ENCODE results near the gene DZIP1.

DZIP1 gene

DNA sequence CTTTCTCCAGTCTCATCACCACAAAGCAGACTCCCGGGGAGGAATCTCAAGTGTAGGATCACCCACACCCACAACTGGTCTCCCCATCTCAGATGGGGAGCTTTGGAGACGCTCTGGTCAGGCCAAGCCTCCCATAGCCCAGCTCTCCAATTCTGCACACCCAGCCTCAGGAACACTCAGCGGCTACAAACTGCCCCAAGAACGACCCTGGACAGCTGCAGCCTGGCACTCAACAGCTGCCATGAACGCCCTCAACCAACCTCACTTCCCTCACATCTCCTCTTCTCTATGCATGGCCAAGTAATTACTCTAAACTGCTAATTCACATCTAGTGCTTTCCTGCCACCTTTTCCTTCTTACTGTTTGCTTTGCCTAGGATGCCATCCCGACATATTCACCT is 42.6 kb downstream of the DZIP1 start:
- no peak overlapping the region for H3K4me3 ChIP-seq (ENCODE audit: low read length)
- no peak for DNase-seq (ENCODE audit: low read depth)
- TF ChIP-seq, protein P1, sequence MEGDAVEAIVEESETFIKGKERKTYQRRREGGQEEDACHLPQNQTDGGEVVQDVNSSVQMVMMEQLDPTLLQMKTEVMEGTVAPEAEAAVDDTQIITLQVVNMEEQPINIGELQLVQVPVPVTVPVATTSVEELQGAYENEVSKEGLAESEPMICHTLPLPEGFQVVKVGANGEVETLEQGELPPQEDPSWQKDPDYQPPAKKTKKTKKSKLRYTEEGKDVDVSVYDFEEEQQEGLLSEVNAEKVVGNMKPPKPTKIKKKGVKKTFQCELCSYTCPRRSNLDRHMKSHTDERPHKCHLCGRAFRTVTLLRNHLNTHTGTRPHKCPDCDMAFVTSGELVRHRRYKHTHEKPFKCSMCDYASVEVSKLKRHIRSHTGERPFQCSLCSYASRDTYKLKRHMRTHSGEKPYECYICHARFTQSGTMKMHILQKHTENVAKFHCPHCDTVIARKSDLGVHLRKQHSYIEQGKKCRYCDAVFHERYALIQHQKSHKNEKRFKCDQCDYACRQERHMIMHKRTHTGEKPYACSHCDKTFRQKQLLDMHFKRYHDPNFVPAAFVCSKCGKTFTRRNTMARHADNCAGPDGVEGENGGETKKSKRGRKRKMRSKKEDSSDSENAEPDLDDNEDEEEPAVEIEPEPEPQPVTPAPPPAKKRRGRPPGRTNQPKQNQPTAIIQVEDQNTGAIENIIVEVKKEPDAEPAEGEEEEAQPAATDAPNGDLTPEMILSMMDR (IDR thresholded peaks at IDR 0.05; ENCODE audit: insufficient read depth, low read depth, low read length, missing control alignments): no peak

GRCh38 chr13:95601216-95601615 is 43.3 kb downstream of the DZIP1 start:
- H3K4me3 ChIP-seq (ENCODE audit: low read length): no peak overlapping the region
- no peak for DNase-seq (ENCODE audit: low read depth)
- TF ChIP-seq, protein P1 (IDR thresholded peaks at IDR 0.05; ENCODE audit: insufficient read depth, low read depth, low read length, missing control alignments): no peak

- TF ChIP-seq, protein P1 (IDR thresholded peaks at IDR 0.05; ENCODE audit: insufficient read depth, low read depth, low read length, missing control alignments): no peak
- no peak for DNase-seq (ENCODE audit: low read depth)
- H3K4me3 ChIP-seq (ENCODE audit: low read length): no peak overlapping the region
Measured at GRCh38 chr13:95596701-95597100, 47.8 kb downstream of the DZIP1 start.

DNA sequence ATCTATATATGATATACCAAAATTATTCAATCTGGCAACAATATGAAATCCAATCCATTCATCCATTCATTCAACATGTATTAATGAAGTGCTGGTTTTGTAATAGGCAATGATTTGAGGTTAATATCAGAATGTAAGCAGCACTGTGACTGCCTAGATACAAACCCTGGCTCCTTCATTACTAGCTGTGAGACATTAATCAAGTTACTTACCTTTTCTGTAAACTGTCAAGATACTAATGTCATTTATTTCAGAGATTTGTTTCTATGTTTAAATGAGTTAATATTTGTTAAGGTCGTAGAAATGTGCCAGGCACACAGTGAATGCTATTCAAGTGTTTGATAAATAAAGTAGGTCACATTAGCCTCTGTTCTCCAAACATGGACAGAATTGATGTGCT is 51.0 kb downstream of the DZIP1 start:
- no peak overlapping the region for H3K4me3 ChIP-seq (ENCODE audit: low read length)
- DNase-seq (ENCODE audit: low read depth): no peak
- TF ChIP-seq, protein P1 (IDR thresholded peaks at IDR 0.05; ENCODE audit: insufficient read depth, low read depth, low read length, missing control alignments): no peak

GRCh38 chr13:95588721-95589120 is 55.8 kb downstream of the DZIP1 start:
- no peak overlapping the region for H3K4me3 ChIP-seq (ENCODE audit: low read length)
- TF ChIP-seq, protein P1 (IDR thresholded peaks at IDR 0.05; ENCODE audit: insufficient read depth, low read depth, low read length, missing control alignments): no peak
- DNase-seq (ENCODE audit: low read depth): peak; percentile 76

DNA sequence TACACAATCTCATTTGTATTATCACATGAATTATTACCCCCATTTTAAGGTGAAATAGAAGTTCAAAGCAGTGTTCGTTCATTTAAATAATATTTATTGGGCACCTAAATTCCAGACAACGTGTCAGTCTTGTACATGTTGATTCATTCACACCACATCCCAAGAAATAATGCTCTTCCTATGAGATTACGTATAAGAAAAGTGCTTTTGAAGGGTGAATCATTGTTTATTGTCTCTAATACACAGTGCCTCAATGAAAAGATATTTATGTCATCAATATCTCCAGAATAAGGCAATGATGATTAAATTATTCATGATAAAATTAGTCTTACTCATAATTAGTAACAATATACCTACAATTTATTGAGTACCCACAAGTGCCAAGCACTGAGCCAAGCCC is 56.4 kb downstream of the DZIP1 start:
- TF ChIP-seq, protein P1 (IDR thresholded peaks at IDR 0.05; ENCODE audit: insufficient read depth, low read depth, low read length, missing control alignments): no peak
- DNase-seq (ENCODE audit: low read depth): peak; percentile 80
- H3K4me3 ChIP-seq (ENCODE audit: low read length): no peak overlapping the region

- H3K4me3 ChIP-seq (ENCODE audit: low read length): no peak overlapping the region
- DNase-seq (ENCODE audit: low read depth): no peak
- TF ChIP-seq, protein P1 (IDR thresholded peaks at IDR 0.05; ENCODE audit: insufficient read depth, low read depth, low read length, missing control alignments): no peak
Measured at GRCh38 chr13:95585867-95586266, 58.6 kb downstream of the DZIP1 start.

All from epithelial cell of esophagus (primary cell).